Vagina (tissue), 2 donors: ENCODE measurements around the gene ZP1.

Source experiments
- POLR2A ChIP-seq, 2 donors: fragments of 450-650 bp; IDR thresholded peaks; one replicate each; pipeline ENCODE4 v1.6.1; 2017; ENCODE audit warnings: antibody characterized with exemption in 2 of 2, mild to moderate bottlenecking in 2 of 2, moderate library complexity in 2 of 2
- POLR2AphosphoS5 ChIP-seq, 2 donors: sonication (generic); formaldehyde crosslinking; IDR thresholded peaks; one replicate each; pipeline ENCODE4 v1.9.0; 2017; ENCODE audit warnings: antibody characterized with exemption in 2 of 2, mild to moderate bottlenecking in 2 of 2, low read depth in 1 of 2; ENCODE audit not compliant: insufficient read depth in 1 of 2
- TF ChIP-seq, protein P1 (sequence below), 3 experiments: fragments of 450-650 bp in 2 of 3; fragments of 200-600 bp in 1 of 3; sonication (generic) in 1 of 3; IDR thresholded peaks; one replicate each; pipeline ENCODE4 v1.5.1; 2017 to 2019; ENCODE audit warnings: antibody characterized with exemption in 3 of 3, mild to moderate bottlenecking in 2 of 3, moderate library complexity in 2 of 3

DNA sequence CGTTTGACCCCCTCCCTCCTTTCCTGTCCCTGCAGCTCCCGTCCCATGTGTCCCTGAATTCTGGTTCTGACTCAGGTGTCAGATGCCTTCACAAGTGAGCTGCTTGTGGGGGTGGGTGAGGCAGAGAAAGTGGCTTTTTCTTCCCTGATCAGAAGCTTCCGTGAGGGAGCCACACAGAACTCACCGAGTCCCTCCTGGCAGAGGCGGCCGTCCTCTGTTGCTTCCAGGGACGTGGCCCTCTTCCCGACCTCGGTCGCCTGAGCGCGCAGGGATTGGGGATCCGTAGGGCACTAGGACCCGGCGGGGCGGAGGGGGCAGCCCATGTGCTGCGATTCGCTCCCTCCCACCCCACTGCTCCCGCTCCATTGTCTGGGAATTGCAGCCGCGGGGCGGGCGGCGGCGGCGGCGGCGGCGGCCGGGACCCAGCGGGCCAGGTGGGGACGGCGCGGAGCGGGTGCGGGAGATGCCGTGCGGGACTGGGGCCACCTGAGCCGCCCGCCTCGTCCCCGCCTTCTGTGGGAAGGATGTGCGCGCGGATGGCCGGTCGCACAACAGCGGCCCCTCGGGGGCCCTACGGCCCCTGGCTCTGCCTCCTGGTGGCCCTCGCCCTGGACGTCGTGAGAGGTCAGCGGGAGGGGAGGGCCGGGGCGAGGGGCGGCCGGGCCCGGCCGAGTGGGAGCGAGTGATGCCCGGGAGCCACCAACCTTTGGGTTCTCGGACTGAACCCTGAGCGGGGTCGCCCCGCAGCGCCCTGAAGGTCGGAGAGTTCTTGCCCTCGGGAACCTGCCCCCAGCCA, 57.0 kb downstream of the ZP1 start, which contains the start of gene TMEM132A:
- TF ChIP-seq, protein P1, sequence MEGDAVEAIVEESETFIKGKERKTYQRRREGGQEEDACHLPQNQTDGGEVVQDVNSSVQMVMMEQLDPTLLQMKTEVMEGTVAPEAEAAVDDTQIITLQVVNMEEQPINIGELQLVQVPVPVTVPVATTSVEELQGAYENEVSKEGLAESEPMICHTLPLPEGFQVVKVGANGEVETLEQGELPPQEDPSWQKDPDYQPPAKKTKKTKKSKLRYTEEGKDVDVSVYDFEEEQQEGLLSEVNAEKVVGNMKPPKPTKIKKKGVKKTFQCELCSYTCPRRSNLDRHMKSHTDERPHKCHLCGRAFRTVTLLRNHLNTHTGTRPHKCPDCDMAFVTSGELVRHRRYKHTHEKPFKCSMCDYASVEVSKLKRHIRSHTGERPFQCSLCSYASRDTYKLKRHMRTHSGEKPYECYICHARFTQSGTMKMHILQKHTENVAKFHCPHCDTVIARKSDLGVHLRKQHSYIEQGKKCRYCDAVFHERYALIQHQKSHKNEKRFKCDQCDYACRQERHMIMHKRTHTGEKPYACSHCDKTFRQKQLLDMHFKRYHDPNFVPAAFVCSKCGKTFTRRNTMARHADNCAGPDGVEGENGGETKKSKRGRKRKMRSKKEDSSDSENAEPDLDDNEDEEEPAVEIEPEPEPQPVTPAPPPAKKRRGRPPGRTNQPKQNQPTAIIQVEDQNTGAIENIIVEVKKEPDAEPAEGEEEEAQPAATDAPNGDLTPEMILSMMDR (IDR thresholded peaks at IDR 0.05): no peak
- TF ChIP-seq POLR2A (IDR thresholded peaks at IDR 0.05) (peak in 1 of 2 donors; percentile 37), POLR2AphosphoS5 (IDR thresholded peaks at IDR 0.05; ENCODE audit: insufficient read depth in 1 of 2, low read depth in 1 of 2) (peak in 1 of 2 donors; percentile 27)
